ENCODE measurements around the gene ZSCAN23. TPM values are rescaled to one million over a fixed set of nuclear protein-coding genes. Genes with fewer than 3 reads are reported as not detected.

Gene ZSCAN23
- polyA plus RNA-seq, 2 of the 4 experiments (the other 2 are of a cell fraction) = not detected

DNA sequence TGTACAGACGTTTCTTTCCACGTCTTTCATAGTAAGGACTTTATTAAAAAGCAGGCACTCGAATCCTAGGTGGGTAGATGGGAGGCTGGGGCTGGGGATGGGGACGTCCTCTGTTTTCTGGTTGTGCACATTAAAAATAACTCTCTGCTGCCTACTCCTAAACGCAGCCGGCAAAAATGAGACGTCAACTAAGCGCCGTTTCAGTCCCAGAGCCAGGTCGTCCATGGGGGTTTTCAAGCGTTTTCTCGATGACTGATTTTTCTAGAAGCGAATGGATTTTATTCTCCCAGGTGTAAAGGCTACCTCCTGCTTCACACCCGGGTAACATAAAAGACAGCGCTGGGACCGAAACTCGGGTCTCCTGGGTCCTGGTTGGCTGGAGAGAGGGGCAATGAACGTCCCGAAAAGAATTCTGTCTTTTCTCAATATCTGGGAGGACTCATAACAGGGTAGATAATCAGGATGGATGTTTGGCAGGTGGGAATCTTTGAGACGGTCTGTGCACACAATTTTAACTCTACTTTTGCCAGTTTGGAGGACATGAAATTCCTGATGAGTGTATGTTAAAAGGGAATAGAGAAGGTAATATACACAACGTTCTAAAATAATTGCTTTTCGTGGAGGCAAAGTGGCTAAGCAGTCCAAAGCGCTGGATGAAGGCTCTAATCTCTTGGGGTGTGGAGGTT lies 47.1 kb upstream of the ZSCAN23 start:
- ATAC-seq = peak; percentile 51 to 62; a peak in 5 of 6 replicates

DNA sequence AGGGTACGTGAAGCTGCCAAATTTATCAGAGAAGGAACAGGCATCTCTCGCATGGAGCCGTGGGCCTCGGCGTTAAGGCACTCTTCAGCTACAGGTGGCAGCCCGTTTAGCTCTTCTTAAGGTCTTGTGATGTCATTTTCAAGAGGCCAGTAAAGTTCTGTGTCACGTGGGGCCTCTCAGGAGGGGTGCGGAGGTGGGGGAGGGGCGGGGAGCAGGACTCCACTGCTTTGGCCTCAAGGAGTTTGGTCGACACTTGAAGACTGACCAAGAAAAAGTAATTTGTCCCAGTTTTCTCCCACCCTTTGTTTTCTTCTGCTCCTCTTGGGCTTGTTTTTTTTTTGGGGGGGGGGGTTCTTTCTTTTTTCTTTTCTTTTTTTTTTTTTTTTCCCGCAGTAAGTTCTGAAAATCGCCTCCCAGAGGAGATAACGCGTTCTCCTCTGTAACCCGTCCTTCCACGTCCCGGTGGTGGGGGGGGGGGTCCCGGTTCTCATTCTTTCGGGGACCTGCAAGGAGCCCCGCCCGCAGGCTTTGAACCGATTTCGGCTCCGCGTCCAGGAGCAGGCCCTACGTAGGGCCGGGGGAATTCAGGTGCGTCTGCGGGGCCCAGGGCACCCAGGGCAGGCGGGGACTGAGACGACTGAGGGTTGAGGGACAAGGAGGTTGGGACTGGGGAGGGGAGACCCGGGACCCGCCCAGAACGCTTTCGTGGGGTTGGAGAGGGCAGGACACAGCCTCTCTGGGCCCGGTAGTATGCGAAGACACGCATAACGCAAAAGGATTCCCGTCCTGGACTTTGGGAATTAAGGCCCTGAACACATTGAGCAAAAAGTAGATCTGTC lies 46.3 kb upstream of the ZSCAN23 start:
- CTCF ChIA-PET = no interaction called here
- no peak for FAIRE-seq

More for the DNA sequence above, 47.1 kb upstream of the ZSCAN23 start:
- peak overlapping the region; percentile 85 to 93 for H3K27ac ChIP-seq
- DNase-seq (ENCODE audit: low read depth in 1 of 2, low spot score in 1 of 2) = no peak
- ChIA-PET CTCF (no interaction called here), POLR2A (no interaction called here)
- H3K4me2 ChIP-seq = peak overlapping the region; percentile 93
- H3K9me3 ChIP-seq = no peaks in the 10 kb centered on the region
- peaks cover 4% of the 10 kb centered on the region; the same call in 2 of the 3 replicates for H3K4me1 ChIP-seq
- 18% methylated on average over 23 of the region's 23 CpGs for WGBS (ENCODE audit: missing lambda C conversion rate)
- FAIRE-seq = no peak
- peak overlapping the region; percentile 62 for H3K4me3 ChIP-seq
- no peak for TF ChIP-seq FOSL2 (IDR thresholded peaks at IDR 0.05)
- no peak for TF ChIP-seq FOSL2 (CRISPR knock-in tag; IDR thresholded peaks at IDR 0.05)
- no peak for TF ChIP-seq CHD2 (IDR thresholded peaks at IDR 0.05; ENCODE audit: low read length, partially characterized antibody)
- TF ChIP-seq RNF2 (IDR thresholded peaks at IDR 0.05; ENCODE audit: borderline replicate concordance, low read depth) = no peak
- TF ChIP-seq POLR2AphosphoS2 (conservative IDR thresholded peaks at IDR 0.05; ENCODE audit: low read length) = no peak
- TF ChIP-seq, protein P1, sequence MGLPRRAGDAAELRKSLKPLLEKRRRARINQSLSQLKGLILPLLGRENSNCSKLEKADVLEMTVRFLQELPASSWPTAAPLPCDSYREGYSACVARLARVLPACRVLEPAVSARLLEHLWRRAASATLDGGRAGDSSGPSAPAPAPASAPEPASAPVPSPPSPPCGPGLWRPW (IDR thresholded peaks at IDR 0.05) = no peak
- no peak for TF ChIP-seq RARB (CRISPR knock-in tag; IDR thresholded peaks at IDR 0.05)
- TF ChIP-seq HOXB5 (CRISPR knock-in tag; IDR thresholded peaks at IDR 0.05) = no peak
- no peak for TF ChIP-seq KDM5A (IDR thresholded peaks at IDR 0.05)
- TF ChIP-seq HOXA7 (CRISPR knock-in tag; IDR thresholded peaks at IDR 0.05) = no peak
- TF ChIP-seq, protein P2, sequence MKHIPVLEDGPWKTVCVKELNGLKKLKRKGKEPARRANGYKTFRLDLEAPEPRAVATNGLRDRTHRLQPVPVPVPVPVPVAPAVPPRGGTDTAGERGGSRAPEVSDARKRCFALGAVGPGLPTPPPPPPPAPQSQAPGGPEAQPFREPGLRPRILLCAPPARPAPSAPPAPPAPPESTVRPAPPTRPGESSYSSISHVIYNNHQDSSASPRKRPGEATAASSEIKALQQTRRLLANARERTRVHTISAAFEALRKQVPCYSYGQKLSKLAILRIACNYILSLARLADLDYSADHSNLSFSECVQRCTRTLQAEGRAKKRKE (CRISPR knock-in tag; IDR thresholded peaks at IDR 0.05; ENCODE audit: low read depth) = no peak
- no peak for TF ChIP-seq HDAC2 (IDR thresholded peaks at IDR 0.05)
- TF ChIP-seq FOSB (CRISPR knock-in tag; IDR thresholded peaks at IDR 0.05) = no peak
- no peak for TF ChIP-seq BCL3 (IDR thresholded peaks at IDR 0.05)

More for the DNA sequence above, 46.3 kb upstream of the ZSCAN23 start:
- no peaks in the 10 kb centered on the region for H3K9me3 ChIP-seq
- peaks cover 4% of the 10 kb centered on the region; the same call in 2 of the 3 replicates for H3K4me1 ChIP-seq
- ATAC-seq (peak; percentile 96 to 98), DNase-seq (ENCODE audit: low read depth in 1 of 2, low spot score in 1 of 2) (peak; percentile 73 to 91)
- H3K27ac ChIP-seq = peak overlapping the region; percentile 85 to 93
- TF ChIP-seq E2F6 (IDR thresholded peaks at IDR 0.05; ENCODE audit: borderline replicate concordance, low read depth) (0 out of 2 replicates have a peak, but pooled peaks have one; percentile 31), POLR2A (IDR thresholded peaks at IDR 0.05; ENCODE audit: low read length) (peak; percentile 53), GATA3 (IDR thresholded peaks at IDR 0.05; ENCODE audit: borderline replicate concordance) (no peak), RAD21 (conservative IDR thresholded peaks at IDR 0.05 in 1 of 2, IDR thresholded peaks at IDR 0.05 in 1 of 2) (no peak), PHF8 (IDR thresholded peaks at IDR 0.05; ENCODE audit: borderline replicate concordance, low read depth) (peak; percentile 58), MYC (IDR thresholded peaks at IDR 0.05; ENCODE audit: borderline replicate concordance, low read length) (no peak)
- TF ChIP-seq, protein P3, sequence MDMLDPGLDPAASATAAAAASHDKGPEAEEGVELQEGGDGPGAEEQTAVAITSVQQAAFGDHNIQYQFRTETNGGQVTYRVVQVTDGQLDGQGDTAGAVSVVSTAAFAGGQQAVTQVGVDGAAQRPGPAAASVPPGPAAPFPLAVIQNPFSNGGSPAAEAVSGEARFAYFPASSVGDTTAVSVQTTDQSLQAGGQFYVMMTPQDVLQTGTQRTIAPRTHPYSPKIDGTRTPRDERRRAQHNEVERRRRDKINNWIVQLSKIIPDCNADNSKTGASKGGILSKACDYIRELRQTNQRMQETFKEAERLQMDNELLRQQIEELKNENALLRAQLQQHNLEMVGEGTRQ (IDR thresholded peaks at IDR 0.05) = peak; percentile 86
- TF ChIP-seq, protein P4, sequence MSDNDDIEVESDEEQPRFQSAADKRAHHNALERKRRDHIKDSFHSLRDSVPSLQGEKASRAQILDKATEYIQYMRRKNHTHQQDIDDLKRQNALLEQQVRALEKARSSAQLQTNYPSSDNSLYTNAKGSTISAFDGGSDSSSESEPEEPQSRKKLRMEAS (IDR thresholded peaks at IDR 0.05) = peak; percentile 52; the same call in 1 of the 2 replicates
- TF ChIP-seq, protein P5, sequence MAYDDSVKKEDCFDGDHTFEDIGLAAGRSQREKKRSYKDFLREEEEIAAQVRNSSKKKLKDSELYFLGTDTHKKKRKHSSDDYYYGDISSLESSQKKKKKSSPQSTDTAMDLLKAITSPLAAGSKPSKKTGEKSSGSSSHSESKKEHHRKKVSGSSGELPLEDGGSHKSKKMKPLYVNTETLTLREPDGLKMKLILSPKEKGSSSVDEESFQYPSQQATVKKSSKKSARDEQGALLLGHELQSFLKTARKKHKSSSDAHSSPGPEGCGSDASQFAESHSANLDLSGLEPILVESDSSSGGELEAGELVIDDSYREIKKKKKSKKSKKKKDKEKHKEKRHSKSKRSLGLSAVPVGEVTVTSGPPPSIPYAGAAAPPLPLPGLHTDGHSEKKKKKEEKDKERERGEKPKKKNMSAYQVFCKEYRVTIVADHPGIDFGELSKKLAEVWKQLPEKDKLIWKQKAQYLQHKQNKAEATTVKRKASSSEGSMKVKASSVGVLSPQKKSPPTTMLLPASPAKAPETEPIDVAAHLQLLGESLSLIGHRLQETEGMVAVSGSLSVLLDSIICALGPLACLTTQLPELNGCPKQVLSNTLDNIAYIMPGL (CRISPR knock-in tag; IDR thresholded peaks at IDR 0.05; ENCODE audit: borderline replicate concordance) = 0 out of 2 replicates have a peak, but pooled peaks have one; percentile 2
- peak overlapping the region; percentile 93 for H3K4me2 ChIP-seq
- peak overlapping the region; percentile 62 for H3K4me3 ChIP-seq
- POLR2A ChIA-PET = interaction anchor here (0.5 to 1.5 kb wide), 15 partner anchors 15 to 1238 kb away, joined by 3 to 14 read pairs (median 3); a partner anchor contains a TSS
- 4% methylated on average over 16 of the region's 40 CpGs for WGBS (ENCODE audit: missing lambda C conversion rate)
